Measurements from ENCODE around the gene GABPA.
A peak's percentile ranks its signal among the peaks of the same experiment; 100 is the strongest.

The GABPA gene

GRCh38 chr21:25790122-25790877, 55.5 kb downstream of the GABPA start:
- Histone ChIP-seq H3K27ac (no peak overlapping the region), H3K36me3 (replicated peaks) (no peaks in the 10 kb centered on the region), H3K4me3 (ENCODE audit: low read depth, low read length) (peak overlapping the region; percentile 38), H3K27me3 (replicated peaks) (no peaks in the 10 kb centered on the region)
- in situ Hi-C loops (cut with HindIII; ENCODE audit: low pct_ligation_motif_present, low sequenced_read_pairs), result no loop called here
- peak; percentile 57 for TF ChIP-seq CTCF (IDR thresholded peaks at IDR 0.05; ENCODE audit: low read depth, low read length, missing control alignments)
- DNase-seq, result peak; percentile 18

GRCh38 chr21:25790878-25791204, 56.1 kb downstream of the GABPA start:
- no peak for DNase-seq
- Histone ChIP-seq H3K27ac (no peak overlapping the region), H3K4me3 (ENCODE audit: low read depth, low read length) (no peak overlapping the region), H3K27me3 (replicated peaks) (no peaks in the 10 kb centered on the region), H3K36me3 (replicated peaks) (no peaks in the 10 kb centered on the region)
- no peak for TF ChIP-seq CTCF (IDR thresholded peaks at IDR 0.05; ENCODE audit: low read depth, low read length, missing control alignments)
- in situ Hi-C loops (cut with HindIII; ENCODE audit: low pct_ligation_motif_present, low sequenced_read_pairs), result no loop called here

GRCh38 chr21:25791319-25791718, 56.5 kb downstream of the GABPA start:
- H3K36me3 ChIP-seq (replicated peaks), result no peaks in the 10 kb centered on the region
- no peak overlapping the region for H3K27ac ChIP-seq
- H3K4me3 ChIP-seq (ENCODE audit: low read depth, low read length), result no peak overlapping the region
- no peak for TF ChIP-seq CTCF (IDR thresholded peaks at IDR 0.05; ENCODE audit: low read depth, low read length, missing control alignments)
- H3K27me3 ChIP-seq (replicated peaks), result no peaks in the 10 kb centered on the region
- no peak for DNase-seq
- in situ Hi-C loops (cut with HindIII; ENCODE audit: low pct_ligation_motif_present, low sequenced_read_pairs), result no loop called here

- Histone ChIP-seq H3K27ac (no peak overlapping the region), H3K36me3 (replicated peaks) (no peaks in the 10 kb centered on the region), H3K4me3 (ENCODE audit: low read depth, low read length) (no peak overlapping the region), H3K27me3 (replicated peaks) (no peaks in the 10 kb centered on the region)
- DNase-seq, result peak; percentile 75
- in situ Hi-C loops (cut with HindIII; ENCODE audit: low pct_ligation_motif_present, low sequenced_read_pairs), result no loop called here
- peak; percentile 100 for TF ChIP-seq CTCF (IDR thresholded peaks at IDR 0.05; ENCODE audit: low read depth, low read length, missing control alignments)
Measured at GRCh38 chr21:25801217-25802014, 66.6 kb downstream of the GABPA start.

- DNase-seq, result no peak
- no peak for TF ChIP-seq CTCF (IDR thresholded peaks at IDR 0.05; ENCODE audit: low read depth, low read length, missing control alignments)
- H3K4me3 ChIP-seq (ENCODE audit: low read depth, low read length), result no peak overlapping the region
- H3K27ac ChIP-seq, result no peak overlapping the region
- H3K36me3 ChIP-seq (replicated peaks), result no peaks in the 10 kb centered on the region
- in situ Hi-C loops (cut with HindIII; ENCODE audit: low pct_ligation_motif_present, low sequenced_read_pairs), result no loop called here
- H3K27me3 ChIP-seq (replicated peaks), result no peaks in the 10 kb centered on the region
Measured at GRCh38 chr21:25806060-25806459, 71.3 kb downstream of the GABPA start.

Measured in brain microvascular endothelial cell (primary cell).